ENCODE data around the gene KATNAL2. TPM values are rescaled to one million over a fixed set of nuclear protein-coding genes. Genes with fewer than 3 reads are reported as not detected.

Gene KATNAL2
- total and polyA plus RNA-seq, 10 of the 15 experiments (the other 5 are each of a cell fraction or from before 2014, with no cell fraction given), result 0.20 to 2.4 (median 1.7) TPM

GRCh38 chr18:47075098-47075883 lies 157.9 kb downstream of the KATNAL2 start:
- Histone ChIP-seq H3K4me3 (no peak overlapping the region), H3K27ac (ENCODE audit: control insufficient read depth, insufficient read depth) (no peak overlapping the region), H3K9ac (ENCODE audit: control insufficient read depth, insufficient read depth, low read length) (no peak overlapping the region), H3K27me3 (replicated peaks in 1 of 2; ENCODE audit: control insufficient read depth in 2 of 2, insufficient read depth in 2 of 2, low read length in 1 of 2) (no peaks in the 10 kb centered on the region; a peak in 1 of 4 replicates), H3K4me2 (ENCODE audit: control insufficient read depth, insufficient read depth) (no peak overlapping the region), H3K4me1 (ENCODE audit: control insufficient read depth, insufficient read depth, low read length) (no peaks in the 10 kb centered on the region), H3K79me2 (ENCODE audit: control insufficient read depth, insufficient read depth, low read length) (no peaks in the 10 kb centered on the region), H4K20me1 (ENCODE audit: control insufficient read depth, insufficient read depth) (no peaks in the 10 kb centered on the region), H3K9me3 (replicated peaks; ENCODE audit: control insufficient read depth, insufficient read depth, low read length) (no peaks in the 10 kb centered on the region), H3K36me3 (ENCODE audit: control insufficient read depth in 2 of 2, insufficient read depth in 2 of 2, low read length in 1 of 2) (no peaks in the 10 kb centered on the region), H2AFZ (ENCODE audit: control insufficient read depth, low read depth, low read length) (no peak overlapping the region; the same call in 1 of the 2 replicates)
- intact Hi-C loops (cut with micrococcal nuclease; ENCODE audit: unreplicated experiment), result no loop called here
- ChIA-PET SMC1A (ENCODE audit: uncharacterized antibody, unreplicated experiment) (interaction anchor here (1.1 to 1.3 kb wide), 3 partner anchors 8 to 127 kb away, joined by 3 read pairs; no protein-coding TSS in a partner anchor), POLR2A (no interaction called here), RAD21 (ENCODE audit: unreplicated experiment) (no interaction called here), CTCF (no interaction called here)
- FAIRE-seq, result no peak
- no peak for DNase-seq (ENCODE audit: low read depth, low spot score)
- ATAC-seq, result peak; percentile 48
- WGBS (ENCODE audit: insufficient coverage, insufficient replicate concordance, low lambda C conversion rate, missing lambda C conversion rate), result 43% methylated on average over 13 of the region's 13 CpGs
- BruUV-seq (replicated peaks), result no TSS peak
- in situ Hi-C loops (cut with MboI), result no loop called here
- TF ChIP-seq ZNF687 (IDR thresholded peaks at IDR 0.05) (no peak), PBX3 (IDR thresholded peaks at IDR 0.05; ENCODE audit: insufficient replicate concordance, low read depth, low read length) (no peak), ZBED1 (IDR thresholded peaks at IDR 0.05; ENCODE audit: borderline replicate concordance) (no peak), PKNOX1 (IDR thresholded peaks at IDR 0.05) (no peak), ESRRA (IDR thresholded peaks at IDR 0.05; ENCODE audit: low read length) (no peak), NR2C2 (IDR thresholded peaks at IDR 0.05; ENCODE audit: borderline replicate concordance, control insufficient read depth, insufficient read length, low read depth) (no peak), EZH2 (IDR thresholded peaks at IDR 0.05; ENCODE audit: borderline replicate concordance, control insufficient read depth, low read depth, low read length) (no peak), BACH1 (IDR thresholded peaks at IDR 0.05; ENCODE audit: borderline replicate concordance) (no peak), NFXL1 (IDR thresholded peaks at IDR 0.05; ENCODE audit: borderline replicate concordance) (no peak), SMC3 (IDR thresholded peaks at IDR 0.05; ENCODE audit: borderline replicate concordance, low read length) (no peak), KDM1A (IDR thresholded peaks at IDR 0.05; ENCODE audit: borderline replicate concordance) (no peak), POLR2A (IDR thresholded peaks at IDR 0.05; ENCODE audit: low read depth, low read length) (no peak), RELB (IDR thresholded peaks at IDR 0.05; ENCODE audit: low read depth) (no peak), KLF5 (IDR thresholded peaks at IDR 0.05; ENCODE audit: partially characterized antibody) (no peak), CREM (IDR thresholded peaks at IDR 0.05; ENCODE audit: low read depth) (no peak), SUPT20H (IDR thresholded peaks at IDR 0.05; ENCODE audit: borderline replicate concordance, control insufficient read depth, low read depth, low read length) (no peak), CBX5 (IDR thresholded peaks at IDR 0.05; ENCODE audit: low read depth) (no peak)
